ENCODE data around the gene AP2S1. TPM values are rescaled to one million over a fixed set of nuclear protein-coding genes. Genes with fewer than 3 reads are reported as not detected.
"Not testable (repeated sequence)": the region's sequence is repeated elsewhere in the genome, so short reads cannot be mapped to it uniquely, and the experiment has no call there.

AP2S1 gene
- total RNA-seq, 2 experiments from 2014 or later: 101 to 105 TPM

- ATAC-seq: no peak
- Mint-ChIP-seq H3K36me3 (ENCODE audit: low read depth) (peaks cover 5% of the 10 kb centered on the region), H3K27ac (no peak overlapping the region), H3K4me1 (ENCODE audit: low read depth) (peaks cover 24% of the 10 kb centered on the region), H3K9me3 (no peaks in the 10 kb centered on the region), H3K4me3 (no peak overlapping the region), H3K27me3 (no peaks in the 10 kb centered on the region)
- intact Hi-C loops (cut with micrococcal nuclease): no loop called here
- DNase-seq: no peak
- ChIA-PET POLR2A (interaction anchor here (0.8 kb wide), 1 partner anchor 23 kb away, joined by 4 read pairs; no protein-coding TSS in a partner anchor), CTCF (interaction anchor here (0.9 to 3.4 kb wide), 5 partner anchors 11 to 359 kb away, joined by 3 to 11 read pairs (median 4); no protein-coding TSS in a partner anchor)
- TF ChIP-seq CTCF (IDR thresholded peaks at IDR 0.05): no peak
These were observed 34.8 kb upstream of the AP2S1 start for GRCh38 chr19:46885411-46885810.

- CTCF ChIA-PET, H3K27ac Mint-ChIP-seq: not testable (repeated sequence)
These were observed 32.1 kb upstream of the AP2S1 start for GRCh38 chr19:46882751-46883150.

GRCh38 chr19:46882034-46882433 is 31.4 kb upstream of the AP2S1 start:
- peaks cover 2% of the 10 kb centered on the region for H3K36me3 Mint-ChIP-seq (ENCODE audit: low read depth)
- H3K4me1 Mint-ChIP-seq (ENCODE audit: low read depth): peaks cover 23% of the 10 kb centered on the region
- ChIA-PET CTCF (interaction anchor here (1.1 kb wide), 1 partner anchor 115 kb away, joined by 3 read pairs; no protein-coding TSS in a partner anchor), POLR2A (interaction anchor here (0.6 kb wide), 1 partner anchor 58 kb away, joined by 3 read pairs; no protein-coding TSS in a partner anchor)
- no peak for TF ChIP-seq CTCF (IDR thresholded peaks at IDR 0.05)
- DNase-seq: no peak
- no peak overlapping the region for H3K27ac Mint-ChIP-seq
- no peaks in the 10 kb centered on the region for H3K27me3 Mint-ChIP-seq
- no peaks in the 10 kb centered on the region for H3K9me3 Mint-ChIP-seq
- intact Hi-C loops (cut with micrococcal nuclease): no loop called here
- no peak overlapping the region for H3K4me3 Mint-ChIP-seq
- ATAC-seq: no peak

More at GRCh38 chr19:46882751-46883150, 32.1 kb upstream of the AP2S1 start:
- ATAC-seq; H3K27me3 Mint-ChIP-seq; POLR2A ChIA-PET; intact Hi-C loops (cut with micrococcal nuclease); H3K4me3 Mint-ChIP-seq; H3K9me3 Mint-ChIP-seq; H3K36me3 Mint-ChIP-seq (ENCODE audit: low read depth); DNase-seq: not testable (repeated sequence)
- peaks cover 29% of the 10 kb centered on the region for H3K4me1 Mint-ChIP-seq (ENCODE audit: low read depth)

GRCh38 chr19:46881092-46881491 is 30.4 kb upstream of the AP2S1 start:
- ATAC-seq: no peak
- H3K4me1 Mint-ChIP-seq (ENCODE audit: low read depth): peaks cover 15% of the 10 kb centered on the region
- ChIA-PET POLR2A (no interaction called here), CTCF (interaction anchor here (1.0 to 1.1 kb wide), 3 partner anchors 12 to 114 kb away, joined by 3 read pairs; no protein-coding TSS in a partner anchor)
- no peak for TF ChIP-seq CTCF (IDR thresholded peaks at IDR 0.05)
- H3K9me3 Mint-ChIP-seq: no peaks in the 10 kb centered on the region
- no peak overlapping the region for H3K27ac Mint-ChIP-seq
- H3K27me3 Mint-ChIP-seq: no peaks in the 10 kb centered on the region
- intact Hi-C loops (cut with micrococcal nuclease): no loop called here
- no peak overlapping the region for H3K4me3 Mint-ChIP-seq
- no peak for DNase-seq
- H3K36me3 Mint-ChIP-seq (ENCODE audit: low read depth): no peaks in the 10 kb centered on the region

GRCh38 chr19:46880431-46880830 is 29.8 kb upstream of the AP2S1 start:
- Mint-ChIP-seq H3K36me3 (ENCODE audit: low read depth) (peaks cover 2% of the 10 kb centered on the region), H3K4me1 (ENCODE audit: low read depth) (peaks cover 13% of the 10 kb centered on the region), H3K27ac (no peak overlapping the region), H3K9me3 (no peaks in the 10 kb centered on the region), H3K4me3 (no peak overlapping the region), H3K27me3 (no peaks in the 10 kb centered on the region)
- intact Hi-C loops (cut with micrococcal nuclease): no loop called here
- DNase-seq: no peak
- no peak for ATAC-seq
- CTCF ChIA-PET: interaction anchor here (1.0 kb wide), 2 partner anchors 11 to 14 kb away, joined by 3 read pairs; no protein-coding TSS in a partner anchor
- POLR2A ChIA-PET: no interaction called here
- no peak for TF ChIP-seq CTCF (IDR thresholded peaks at IDR 0.05)

Measured in activated CD8-positive, alpha-beta T cell treated with anti-CD3 and anti-CD28 coated beads for 36 hours (primary cell).